RWPE2 (cell line): ENCODE results near the gene COQ8B.

ENCODE experiments used
- ATAC-seq: fragments of 200-7000 bp; cut with Tn5 transposase; 3 replicates; pipeline ENCODE4 v1.9.1; 2021; ENCODE audit warnings: low read depth
- DNase-seq: peaks from one replicate; pipeline ENCODE4 v3.0.0-alpha.2; 2020; ENCODE audit warnings: low spot score
- H3K27ac ChIP-seq: fragments of 450-650 bp; 2 replicates; pipeline ENCODE4 v1.5.1; 2017; ENCODE audit warnings: mild to moderate bottlenecking; ENCODE audit not compliant: poor library complexity, severe bottlenecking
- H3K27me3 ChIP-seq: fragments of 250-450 bp; sonication (Bioruptor Pico); 2 replicates; pipeline ENCODE4 v1.5.1; 2021; ENCODE audit warnings: mild to moderate bottlenecking, moderate library complexity; ENCODE audit not compliant: insufficient read depth, poor library complexity, severe bottlenecking
- H3K36me3 ChIP-seq: fragments of 250-450 bp; sonication (Bioruptor Pico); 2 replicates; pipeline ENCODE4 v1.5.1; 2020; ENCODE audit warnings: low read depth, mild to moderate bottlenecking, moderate library complexity
- H3K4me1 ChIP-seq: fragments of 250-450 bp; sonication (Bioruptor Pico); 2 replicates; pipeline ENCODE4 v1.5.1; 2021; ENCODE audit warnings: mild to moderate bottlenecking, moderate library complexity; ENCODE audit not compliant: insufficient read depth, poor library complexity, severe bottlenecking
- H3K4me3 ChIP-seq: fragments of 250-450 bp; sonication (Bioruptor Pico); 2 replicates; pipeline ENCODE4 v1.5.1; 2021; ENCODE audit warnings: mild to moderate bottlenecking, moderate library complexity; ENCODE audit not compliant: severe bottlenecking
- H3K9me3 ChIP-seq: fragments of 250-450 bp; sonication (Bioruptor Pico); 2 replicates; pipeline ENCODE4 v1.5.1; 2021; ENCODE audit warnings: mild to moderate bottlenecking, moderate library complexity; ENCODE audit not compliant: severe bottlenecking
- TF ChIP-seq, protein P1 (sequence below): fragments of 450-650 bp; IDR thresholded peaks from one replicate; pipeline ENCODE4 v1.5.1; 2017; ENCODE audit warnings: mild to moderate bottlenecking, moderate library complexity; ENCODE audit not compliant: poor library complexity, severe bottlenecking

The COQ8B gene

GRCh38 chr19:40668991-40669614 lies 47.6 kb downstream of the COQ8B start:
- H3K4me1 ChIP-seq, result peaks cover 13% of the 10 kb centered on the region
- ATAC-seq (no peak), DNase-seq (no peak)
- H3K4me3 ChIP-seq, result no peak overlapping the region
- no peaks in the 10 kb centered on the region for H3K9me3 ChIP-seq
- TF ChIP-seq, protein P1, sequence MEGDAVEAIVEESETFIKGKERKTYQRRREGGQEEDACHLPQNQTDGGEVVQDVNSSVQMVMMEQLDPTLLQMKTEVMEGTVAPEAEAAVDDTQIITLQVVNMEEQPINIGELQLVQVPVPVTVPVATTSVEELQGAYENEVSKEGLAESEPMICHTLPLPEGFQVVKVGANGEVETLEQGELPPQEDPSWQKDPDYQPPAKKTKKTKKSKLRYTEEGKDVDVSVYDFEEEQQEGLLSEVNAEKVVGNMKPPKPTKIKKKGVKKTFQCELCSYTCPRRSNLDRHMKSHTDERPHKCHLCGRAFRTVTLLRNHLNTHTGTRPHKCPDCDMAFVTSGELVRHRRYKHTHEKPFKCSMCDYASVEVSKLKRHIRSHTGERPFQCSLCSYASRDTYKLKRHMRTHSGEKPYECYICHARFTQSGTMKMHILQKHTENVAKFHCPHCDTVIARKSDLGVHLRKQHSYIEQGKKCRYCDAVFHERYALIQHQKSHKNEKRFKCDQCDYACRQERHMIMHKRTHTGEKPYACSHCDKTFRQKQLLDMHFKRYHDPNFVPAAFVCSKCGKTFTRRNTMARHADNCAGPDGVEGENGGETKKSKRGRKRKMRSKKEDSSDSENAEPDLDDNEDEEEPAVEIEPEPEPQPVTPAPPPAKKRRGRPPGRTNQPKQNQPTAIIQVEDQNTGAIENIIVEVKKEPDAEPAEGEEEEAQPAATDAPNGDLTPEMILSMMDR, result no peak
- peaks cover 47% of the 10 kb centered on the region for H3K36me3 ChIP-seq
- H3K27me3 ChIP-seq, result no peaks in the 10 kb centered on the region
- H3K27ac ChIP-seq, result no peak overlapping the region

DNA sequence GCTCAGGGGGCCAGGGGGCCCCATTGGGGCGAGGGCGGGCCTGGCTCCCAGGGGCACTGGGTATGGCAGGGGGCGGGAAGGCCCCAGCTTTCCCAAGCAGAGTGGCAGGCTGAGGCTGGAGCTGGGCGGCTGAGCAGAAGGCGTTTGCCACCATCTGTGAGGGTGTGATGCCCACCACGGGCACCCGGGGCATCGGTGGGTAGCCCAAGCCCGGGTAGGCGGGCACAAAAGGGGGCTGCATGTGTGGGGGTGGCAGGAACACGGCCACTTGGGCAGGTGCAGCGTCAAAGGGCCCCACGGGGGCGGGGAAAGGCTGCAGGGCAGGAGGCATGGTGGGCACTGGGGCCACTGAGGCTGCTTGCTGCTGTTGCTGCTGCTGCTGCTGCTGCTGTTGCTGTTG lies 49.1 kb downstream of the COQ8B start:
- Histone ChIP-seq H3K9me3 (no peaks in the 10 kb centered on the region), H3K36me3 (peaks cover 32% of the 10 kb centered on the region), H3K27ac (no peak overlapping the region), H3K27me3 (no peaks in the 10 kb centered on the region), H3K4me3 (no peak overlapping the region), H3K4me1 (peaks cover 13% of the 10 kb centered on the region)
- no peak for DNase-seq
- TF ChIP-seq, protein P1, result no peak
- ATAC-seq, result no peak

DNA sequence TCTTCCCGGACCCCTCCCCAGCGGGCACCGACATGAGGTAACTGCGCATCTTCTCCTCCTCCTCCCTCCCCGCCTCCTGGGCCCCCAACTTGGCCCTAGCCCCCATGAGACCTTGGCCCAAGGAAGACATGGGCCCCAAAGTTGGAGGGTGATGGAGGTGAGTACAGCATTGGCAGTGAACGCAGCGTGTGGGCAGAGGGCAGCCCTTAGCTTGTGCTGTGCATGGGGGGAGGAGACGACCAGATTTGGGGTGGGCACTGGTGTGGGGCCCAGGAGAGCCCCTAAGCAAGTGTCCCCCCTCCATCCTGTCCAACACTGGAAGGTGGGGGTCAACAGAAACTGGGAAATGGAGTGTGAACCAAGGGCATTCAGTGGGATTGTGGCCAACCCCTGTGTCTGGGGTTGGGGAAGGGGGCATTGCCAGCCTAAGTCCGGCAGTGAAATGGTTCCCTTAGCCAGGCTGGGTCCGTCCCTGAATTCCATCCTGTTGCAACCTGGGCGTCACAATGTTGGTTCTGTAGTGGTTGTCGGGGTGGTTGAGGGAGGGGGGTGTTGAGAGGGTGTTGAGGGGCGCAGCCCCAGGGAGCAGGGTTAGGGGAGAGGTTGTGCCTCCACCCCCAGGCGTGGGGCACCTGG lies 49.8 kb downstream of the COQ8B start:
- Histone ChIP-seq H3K4me3 (no peak overlapping the region), H3K27me3 (no peaks in the 10 kb centered on the region), H3K9me3 (no peaks in the 10 kb centered on the region), H3K27ac (peak overlapping the region; percentile 63), H3K4me1 (peaks cover 13% of the 10 kb centered on the region), H3K36me3 (peaks cover 30% of the 10 kb centered on the region)
- TF ChIP-seq, protein P1, result no peak
- DNase-seq (no peak), ATAC-seq (no peak)

DNA sequence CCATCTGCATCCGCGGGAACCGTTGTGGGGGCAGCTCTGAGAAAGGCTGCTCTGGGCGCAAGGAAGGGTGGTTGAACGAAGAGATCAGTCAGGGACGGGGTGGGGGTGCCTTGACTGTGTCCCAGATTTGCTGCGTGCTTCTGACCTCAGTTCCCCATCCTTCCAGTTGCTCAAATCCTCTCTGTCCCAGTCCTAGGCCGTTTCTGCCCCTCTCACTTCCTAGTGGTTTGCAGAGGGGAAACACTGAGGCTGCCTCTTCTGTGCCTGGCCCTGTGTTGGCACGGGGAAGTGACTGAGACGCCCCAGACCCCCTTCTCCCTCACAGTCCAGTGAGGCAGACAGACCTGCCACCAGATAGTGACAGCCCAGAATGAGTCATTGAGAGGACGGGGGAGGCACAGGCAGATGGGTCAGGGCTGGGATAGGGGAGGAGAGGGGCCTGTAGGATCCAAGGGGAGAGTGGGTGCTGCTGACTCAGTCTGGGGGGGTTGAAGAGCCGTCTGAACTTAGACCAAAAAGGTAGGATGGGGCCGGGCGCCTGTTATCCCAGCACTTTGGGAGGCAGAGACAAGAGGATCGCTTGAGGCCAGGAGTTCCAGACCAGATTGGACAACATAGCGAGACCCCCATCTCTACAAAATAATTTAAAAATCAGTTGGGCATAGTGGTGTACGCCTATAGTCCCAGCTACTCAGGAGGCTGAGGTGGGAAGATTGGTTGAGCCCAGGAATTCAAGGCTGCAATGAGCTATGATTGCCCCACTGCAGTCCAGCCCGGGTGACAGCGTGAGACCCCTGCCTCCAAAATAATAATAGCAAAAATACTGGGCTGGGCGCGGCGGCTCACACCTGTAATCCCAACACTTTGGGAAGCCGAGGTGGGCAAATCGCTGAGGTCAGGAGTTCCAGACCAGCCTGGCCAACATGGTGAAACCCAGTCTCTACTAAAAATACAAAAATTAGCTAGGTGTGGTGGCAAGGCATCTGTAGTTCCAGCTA lies 52.7 kb downstream of the COQ8B start:
- TF ChIP-seq, protein P1, result no peak
- H3K27ac ChIP-seq, result no peak overlapping the region
- ATAC-seq (no peak), DNase-seq (no peak)
- H3K9me3 ChIP-seq, result no peaks in the 10 kb centered on the region
- peaks cover 11% of the 10 kb centered on the region for H3K36me3 ChIP-seq
- peaks cover 13% of the 10 kb centered on the region for H3K4me1 ChIP-seq
- H3K27me3 ChIP-seq, result no peaks in the 10 kb centered on the region
- peak overlapping the region; percentile 49 for H3K4me3 ChIP-seq
